LNCaP clone FGC (cell line): ENCODE measurements around the gene SWI5.

Source experiments
- DNase-seq: peaks from one replicate; pipeline ENCODE4 v3.0.0-alpha.2; 2011; ENCODE audit warnings: low read depth
- H3K4me3 ChIP-seq: 2 replicates; pipeline ENCODE4 v1.5.1; 2011; ENCODE audit warnings: mild to moderate bottlenecking, low read depth, low read length, control low read depth
- TF ChIP-seq, protein P1 (sequence below): IDR thresholded peaks from 2 replicates; pipeline ENCODE4 v1.5.1; 2012; ENCODE audit warnings: mild to moderate bottlenecking; ENCODE audit not compliant: control insufficient read depth, insufficient read depth; ENCODE audit errors: extremely low read depth

The SWI5 gene

DNA sequence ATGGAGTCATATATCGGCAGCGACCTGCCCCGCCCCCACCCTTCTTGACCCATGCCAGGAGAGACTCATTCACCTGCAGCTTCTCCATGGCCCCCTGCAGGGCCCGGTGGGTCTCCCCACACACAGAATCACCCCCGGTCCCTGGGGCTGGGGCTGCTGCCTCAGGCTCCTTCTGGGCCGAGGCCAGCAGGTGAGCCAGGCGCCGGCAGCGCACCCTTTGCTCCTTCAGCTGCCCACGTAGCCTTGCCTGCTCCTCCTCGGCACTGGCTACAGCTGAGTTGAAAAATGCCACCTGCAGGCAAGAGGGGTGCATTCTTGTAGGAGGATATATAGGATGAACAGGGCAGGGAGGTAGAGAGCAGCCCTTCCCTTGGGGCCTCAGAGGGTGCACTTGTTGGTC lies 18.2 kb upstream of the SWI5 start:
- TF ChIP-seq, protein P1, sequence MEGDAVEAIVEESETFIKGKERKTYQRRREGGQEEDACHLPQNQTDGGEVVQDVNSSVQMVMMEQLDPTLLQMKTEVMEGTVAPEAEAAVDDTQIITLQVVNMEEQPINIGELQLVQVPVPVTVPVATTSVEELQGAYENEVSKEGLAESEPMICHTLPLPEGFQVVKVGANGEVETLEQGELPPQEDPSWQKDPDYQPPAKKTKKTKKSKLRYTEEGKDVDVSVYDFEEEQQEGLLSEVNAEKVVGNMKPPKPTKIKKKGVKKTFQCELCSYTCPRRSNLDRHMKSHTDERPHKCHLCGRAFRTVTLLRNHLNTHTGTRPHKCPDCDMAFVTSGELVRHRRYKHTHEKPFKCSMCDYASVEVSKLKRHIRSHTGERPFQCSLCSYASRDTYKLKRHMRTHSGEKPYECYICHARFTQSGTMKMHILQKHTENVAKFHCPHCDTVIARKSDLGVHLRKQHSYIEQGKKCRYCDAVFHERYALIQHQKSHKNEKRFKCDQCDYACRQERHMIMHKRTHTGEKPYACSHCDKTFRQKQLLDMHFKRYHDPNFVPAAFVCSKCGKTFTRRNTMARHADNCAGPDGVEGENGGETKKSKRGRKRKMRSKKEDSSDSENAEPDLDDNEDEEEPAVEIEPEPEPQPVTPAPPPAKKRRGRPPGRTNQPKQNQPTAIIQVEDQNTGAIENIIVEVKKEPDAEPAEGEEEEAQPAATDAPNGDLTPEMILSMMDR: no peak
- no peak for DNase-seq
- no peak overlapping the region for H3K4me3 ChIP-seq

DNA sequence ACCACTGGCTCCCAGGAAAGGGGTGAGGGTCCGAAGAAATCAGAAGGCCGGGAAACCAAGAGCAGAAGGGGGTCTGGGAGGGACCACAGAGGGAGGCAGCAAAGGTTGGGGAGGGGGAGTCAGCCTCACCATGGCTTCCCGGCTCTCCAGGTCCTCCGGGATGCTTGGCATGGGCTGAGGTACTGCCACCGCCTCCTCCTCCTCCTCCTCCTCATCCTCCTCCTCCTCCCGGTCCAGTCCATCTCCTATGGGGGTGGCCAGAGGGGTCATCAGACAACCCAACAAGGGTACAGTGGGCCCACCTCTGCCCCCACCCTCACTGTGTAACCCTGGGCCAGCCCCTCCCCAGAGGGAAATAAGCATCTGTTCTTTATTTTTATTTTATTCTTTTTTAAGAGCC lies 17.8 kb upstream of the SWI5 start:
- no peak for DNase-seq
- no peak overlapping the region for H3K4me3 ChIP-seq
- TF ChIP-seq, protein P1: no peak

DNA sequence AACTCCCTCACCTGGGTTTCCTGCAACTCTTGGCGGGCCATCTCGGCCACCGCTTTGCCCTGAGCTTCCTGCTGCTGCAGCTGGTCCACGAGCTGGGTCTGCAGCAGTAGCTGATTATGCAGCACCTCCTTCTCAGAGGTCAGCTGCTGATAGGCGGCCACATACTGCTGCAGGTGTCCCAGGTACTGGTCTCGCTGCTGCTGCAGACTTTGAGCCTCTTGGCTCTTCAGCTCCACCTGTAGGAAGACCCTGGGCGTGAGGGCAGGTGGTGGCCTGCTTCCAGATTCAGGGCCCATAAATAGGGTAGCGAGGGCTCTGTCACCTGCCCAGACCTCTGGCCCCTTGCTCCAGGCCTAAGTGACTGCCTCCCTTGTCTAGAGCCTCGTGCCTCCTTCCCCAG lies 16.9 kb upstream of the SWI5 start:
- TF ChIP-seq, protein P1: no peak
- no peak overlapping the region for H3K4me3 ChIP-seq
- DNase-seq: no peak

DNA sequence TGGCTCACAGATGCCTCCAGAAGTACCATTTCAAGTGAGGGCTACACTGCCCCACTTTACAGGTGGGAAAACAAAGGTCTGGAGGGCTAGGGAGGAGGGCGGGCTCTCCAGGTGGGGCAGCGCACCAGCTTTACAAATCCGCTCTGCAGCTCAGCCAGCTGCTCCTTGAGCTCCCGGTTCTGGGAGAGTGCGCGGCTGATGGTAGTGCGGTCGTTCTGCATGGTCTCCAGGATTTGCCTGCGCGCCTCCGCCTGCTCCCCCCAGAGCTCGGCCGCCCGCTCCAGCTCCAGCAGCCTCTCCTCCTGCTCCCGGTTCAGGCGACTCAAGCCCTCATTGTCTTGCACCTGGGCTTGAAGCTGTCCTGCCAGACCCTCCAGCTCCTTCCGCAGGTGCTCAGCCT lies 15.7 kb upstream of the SWI5 start:
- H3K4me3 ChIP-seq: no peak overlapping the region
- TF ChIP-seq, protein P1: no peak
- no peak for DNase-seq

DNA sequence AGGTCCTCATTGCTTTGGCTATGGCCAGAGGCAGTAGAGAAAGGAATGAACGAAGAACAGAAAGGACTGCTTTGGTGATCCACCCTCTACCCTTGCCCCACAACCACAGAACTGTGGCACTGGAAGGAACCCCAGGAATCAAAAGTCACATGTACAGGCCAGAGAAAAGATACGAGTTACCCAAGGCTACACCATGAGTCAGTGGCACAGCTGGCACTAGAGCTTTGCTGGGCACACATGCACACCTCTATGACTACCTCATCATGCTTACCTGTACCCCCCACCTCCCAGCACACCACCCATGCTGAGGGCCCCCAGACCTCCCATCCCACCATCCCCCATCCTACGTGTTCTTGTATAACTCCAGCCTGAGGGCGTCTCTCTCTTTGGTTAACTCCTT lies 13.4 kb upstream of the SWI5 start:
- DNase-seq: no peak
- H3K4me3 ChIP-seq: no peak overlapping the region
- TF ChIP-seq, protein P1: no peak

DNA sequence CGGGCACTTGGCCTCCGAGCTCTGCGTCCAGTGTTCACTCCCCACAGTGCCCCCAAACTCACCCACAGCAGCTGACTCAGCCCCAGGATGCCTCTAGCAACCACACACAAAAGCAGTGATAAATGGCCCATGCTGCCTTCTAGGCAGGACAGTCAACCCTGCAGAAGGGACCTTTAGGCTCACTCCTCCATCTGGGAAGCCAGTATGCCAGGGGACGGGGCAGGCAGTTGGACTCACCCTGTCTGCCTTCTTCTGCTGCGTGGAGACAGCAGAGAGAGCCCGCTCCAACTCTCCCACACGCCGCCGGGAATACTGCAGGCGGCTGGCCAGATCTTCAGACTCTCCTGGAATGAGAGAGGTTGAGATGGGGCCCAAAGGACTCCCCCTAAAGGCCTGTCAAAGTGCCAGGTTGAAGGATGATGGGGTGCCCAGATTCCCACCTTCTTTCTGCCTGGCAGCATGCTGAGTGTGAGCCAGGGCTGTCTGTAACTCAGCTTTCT lies 10.7 kb upstream of the SWI5 start:
- no peak overlapping the region for H3K4me3 ChIP-seq
- TF ChIP-seq, protein P1: no peak
- no peak for DNase-seq

DNA sequence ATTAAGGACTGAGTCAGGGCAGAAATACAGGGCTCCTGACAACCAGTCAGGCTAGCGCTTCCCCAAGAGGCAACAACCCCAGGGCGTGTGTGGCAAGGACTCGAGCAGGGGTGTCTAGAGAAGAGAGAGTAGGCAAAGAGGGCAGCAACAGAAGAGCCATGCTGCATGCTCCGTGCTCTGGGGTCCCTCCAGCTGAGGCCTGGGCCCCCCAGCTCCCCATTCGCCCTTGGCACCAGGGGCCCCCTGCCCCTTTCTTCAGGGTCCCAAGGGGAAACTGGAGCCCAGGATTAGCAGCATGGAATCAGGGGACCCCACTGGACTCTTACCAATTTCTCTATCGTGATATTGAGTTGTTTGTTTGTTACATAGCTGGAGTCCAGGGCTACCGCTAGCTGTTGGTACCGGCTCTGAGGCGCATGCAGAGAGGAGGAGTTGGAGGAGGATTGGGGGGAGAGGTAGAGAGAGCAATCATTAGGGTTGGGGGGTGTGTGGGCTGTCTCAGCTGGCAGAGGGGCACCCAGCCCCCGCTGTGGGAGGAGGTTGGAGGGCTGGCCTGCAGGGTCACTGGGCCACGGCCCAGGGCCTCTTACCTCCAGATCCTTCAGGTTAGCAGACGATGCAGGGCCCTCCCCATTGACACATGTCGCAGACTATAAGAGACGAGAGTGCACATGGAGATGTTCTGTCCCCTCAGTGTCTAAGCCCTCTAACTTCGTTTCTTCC lies 9.0 kb upstream of the SWI5 start:
- TF ChIP-seq, protein P1: no peak
- DNase-seq: no peak
- no peak overlapping the region for H3K4me3 ChIP-seq
